Measurements from ENCODE around the gene PTH1R.

GRCh38 chr3:46871222-46871621 is 6.3 kb upstream of the PTH1R start:
- TF ChIP-seq, protein P1, sequence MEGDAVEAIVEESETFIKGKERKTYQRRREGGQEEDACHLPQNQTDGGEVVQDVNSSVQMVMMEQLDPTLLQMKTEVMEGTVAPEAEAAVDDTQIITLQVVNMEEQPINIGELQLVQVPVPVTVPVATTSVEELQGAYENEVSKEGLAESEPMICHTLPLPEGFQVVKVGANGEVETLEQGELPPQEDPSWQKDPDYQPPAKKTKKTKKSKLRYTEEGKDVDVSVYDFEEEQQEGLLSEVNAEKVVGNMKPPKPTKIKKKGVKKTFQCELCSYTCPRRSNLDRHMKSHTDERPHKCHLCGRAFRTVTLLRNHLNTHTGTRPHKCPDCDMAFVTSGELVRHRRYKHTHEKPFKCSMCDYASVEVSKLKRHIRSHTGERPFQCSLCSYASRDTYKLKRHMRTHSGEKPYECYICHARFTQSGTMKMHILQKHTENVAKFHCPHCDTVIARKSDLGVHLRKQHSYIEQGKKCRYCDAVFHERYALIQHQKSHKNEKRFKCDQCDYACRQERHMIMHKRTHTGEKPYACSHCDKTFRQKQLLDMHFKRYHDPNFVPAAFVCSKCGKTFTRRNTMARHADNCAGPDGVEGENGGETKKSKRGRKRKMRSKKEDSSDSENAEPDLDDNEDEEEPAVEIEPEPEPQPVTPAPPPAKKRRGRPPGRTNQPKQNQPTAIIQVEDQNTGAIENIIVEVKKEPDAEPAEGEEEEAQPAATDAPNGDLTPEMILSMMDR (IDR thresholded peaks at IDR 0.05): no peak
- no peak for TF ChIP-seq POLR2A (IDR thresholded peaks at IDR 0.05)

Data from heart left ventricle (tissue), 13 donors.